ENCODE measurements around the gene KCNC3.
"Not testable (repeated sequence)": the region's sequence is repeated elsewhere in the genome, so short reads cannot be mapped to it uniquely, and the experiment has no call there.

KCNC3 gene

DNA sequence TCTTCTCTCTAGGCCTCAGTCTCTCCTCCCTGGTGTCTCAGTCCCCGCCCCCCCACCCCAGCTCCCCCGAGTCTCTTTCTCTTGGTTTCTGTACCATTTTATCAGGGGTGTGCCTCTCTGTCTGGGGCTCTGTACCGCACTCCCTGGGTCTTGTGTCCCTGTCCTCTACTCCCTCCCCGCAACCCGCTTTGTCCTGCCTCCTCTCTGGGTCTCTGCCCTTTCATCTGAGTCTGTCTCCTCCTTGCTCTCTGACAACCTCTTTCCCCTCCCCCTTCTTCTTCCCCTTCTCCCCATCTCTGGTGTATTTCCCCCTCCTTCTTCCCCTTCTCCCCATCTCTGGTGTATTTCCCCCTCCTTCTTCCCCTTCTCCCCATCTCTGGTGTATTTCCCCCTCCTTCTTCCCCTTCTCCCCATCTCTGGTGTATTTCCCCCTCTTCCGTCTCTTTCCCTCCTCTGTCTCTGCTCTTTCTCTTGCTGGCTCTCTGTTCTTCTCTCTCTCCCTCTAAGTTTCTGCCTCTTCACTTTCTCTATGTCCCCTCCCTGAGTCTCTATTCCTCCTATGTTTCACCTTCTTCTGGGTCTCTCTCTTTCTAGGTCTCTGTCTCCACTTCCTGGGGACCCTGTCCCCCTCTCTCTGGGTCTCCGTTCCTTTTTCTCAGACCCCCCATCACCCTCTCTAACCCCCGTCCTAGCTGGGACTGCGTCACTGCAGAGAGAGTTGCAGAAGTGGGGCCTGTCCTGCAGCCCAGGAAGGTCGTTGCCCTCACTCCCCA, 2.2 kb upstream of the KCNC3 start:
- DNase-seq (ENCODE audit: low read depth), result no peak
- H3K4me3 ChIP-seq (ENCODE audit: low read depth, low read length), result no peak overlapping the region
- TF ChIP-seq, protein P1, sequence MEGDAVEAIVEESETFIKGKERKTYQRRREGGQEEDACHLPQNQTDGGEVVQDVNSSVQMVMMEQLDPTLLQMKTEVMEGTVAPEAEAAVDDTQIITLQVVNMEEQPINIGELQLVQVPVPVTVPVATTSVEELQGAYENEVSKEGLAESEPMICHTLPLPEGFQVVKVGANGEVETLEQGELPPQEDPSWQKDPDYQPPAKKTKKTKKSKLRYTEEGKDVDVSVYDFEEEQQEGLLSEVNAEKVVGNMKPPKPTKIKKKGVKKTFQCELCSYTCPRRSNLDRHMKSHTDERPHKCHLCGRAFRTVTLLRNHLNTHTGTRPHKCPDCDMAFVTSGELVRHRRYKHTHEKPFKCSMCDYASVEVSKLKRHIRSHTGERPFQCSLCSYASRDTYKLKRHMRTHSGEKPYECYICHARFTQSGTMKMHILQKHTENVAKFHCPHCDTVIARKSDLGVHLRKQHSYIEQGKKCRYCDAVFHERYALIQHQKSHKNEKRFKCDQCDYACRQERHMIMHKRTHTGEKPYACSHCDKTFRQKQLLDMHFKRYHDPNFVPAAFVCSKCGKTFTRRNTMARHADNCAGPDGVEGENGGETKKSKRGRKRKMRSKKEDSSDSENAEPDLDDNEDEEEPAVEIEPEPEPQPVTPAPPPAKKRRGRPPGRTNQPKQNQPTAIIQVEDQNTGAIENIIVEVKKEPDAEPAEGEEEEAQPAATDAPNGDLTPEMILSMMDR (IDR thresholded peaks at IDR 0.05; ENCODE audit: low read depth, low read length, missing control alignments), result no peak
- in situ Hi-C loops (cut with HindIII; ENCODE audit: low sequenced_read_pairs), result no loop called here

GRCh38 chr19:50330365-50331078, 1.3 kb upstream of the KCNC3 start:
- H3K4me3 ChIP-seq (ENCODE audit: low read depth, low read length), result no peak overlapping the region
- TF ChIP-seq, protein P1 (IDR thresholded peaks at IDR 0.05; ENCODE audit: low read depth, low read length, missing control alignments), result no peak
- DNase-seq (ENCODE audit: low read depth), result no peak
- in situ Hi-C loops (cut with HindIII; ENCODE audit: low sequenced_read_pairs), result no loop called here

- H3K4me3 ChIP-seq (ENCODE audit: low read depth, low read length); in situ Hi-C loops (cut with HindIII; ENCODE audit: low sequenced_read_pairs); DNase-seq (ENCODE audit: low read depth): not testable (repeated sequence)
Observed at GRCh38 chr19:50329926-50330294, 733 bp upstream of the KCNC3 start.

DNA sequence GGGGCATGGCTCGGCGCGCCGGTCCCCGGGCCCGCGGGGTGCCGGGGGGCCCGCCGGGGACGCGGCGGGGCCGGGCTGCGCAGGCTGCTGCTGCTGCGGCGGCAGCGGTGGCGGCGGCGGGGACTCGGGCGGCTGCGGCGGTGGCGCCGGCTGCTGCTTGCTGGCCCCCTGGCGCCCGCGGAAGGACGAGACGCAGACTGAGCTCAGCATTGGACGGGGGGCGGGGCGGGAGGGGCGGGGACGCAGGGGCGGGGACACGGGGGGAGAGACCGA, 368 bp downstream of the KCNC3 start:
- in situ Hi-C loops (cut with HindIII; ENCODE audit: low sequenced_read_pairs), result no loop called here
- no peak for DNase-seq (ENCODE audit: low read depth)
- no peak overlapping the region for H3K4me3 ChIP-seq (ENCODE audit: low read depth, low read length)
- TF ChIP-seq, protein P1 (IDR thresholded peaks at IDR 0.05; ENCODE audit: low read depth, low read length, missing control alignments), result no peak

GRCh38 chr19:50328224-50328872, 829 bp downstream of the KCNC3 start:
- in situ Hi-C loops (cut with HindIII; ENCODE audit: low sequenced_read_pairs), result no loop called here
- no peak for DNase-seq (ENCODE audit: low read depth)
- no peak overlapping the region for H3K4me3 ChIP-seq (ENCODE audit: low read depth, low read length)
- TF ChIP-seq, protein P1 (IDR thresholded peaks at IDR 0.05; ENCODE audit: low read depth, low read length, missing control alignments), result no peak

- TF ChIP-seq, protein P1 (IDR thresholded peaks at IDR 0.05; ENCODE audit: low read depth, low read length, missing control alignments), result no peak
- in situ Hi-C loops (cut with HindIII; ENCODE audit: low sequenced_read_pairs), result no loop called here
- no peak overlapping the region for H3K4me3 ChIP-seq (ENCODE audit: low read depth, low read length)
- no peak for DNase-seq (ENCODE audit: low read depth)
Observed at GRCh38 chr19:50327461-50328223, 1.5 kb downstream of the KCNC3 start.

Data from astrocyte of the cerebellum (primary cell).